Pancreas (tissue), 10 donors: ENCODE results near the gene LARP4B. TPM values are rescaled to one million over a fixed set of nuclear protein-coding genes. Genes with fewer than 3 reads are reported as not detected.

Source experiments
- ATAC-seq, 4 donors: fragments of 200-7000 bp; cut with Tn5 transposase; one replicate each; pipeline versions ENCODE4 v1.8.0 to v1.9.1; 2020; ENCODE audit warnings: mild to moderate bottlenecking in 4 of 4, moderate library complexity in 4 of 4
- DNase-seq, 6 donors: peaks; one replicate each; pipeline ENCODE4 v3.0.0-alpha.2; 2020
- FAIRE-seq: peaks from 2 replicates; lab custom pipeline; 2012; peaks lifted over from hg19 to GRCh38; lab: Jason Lieb, UNC
- H3K27ac ChIP-seq, 4 donors: fragments of 200-600 bp; sonication (generic); 1 replicate in 3 of 4; 2 replicates in 1 of 4; pipeline versions ENCODE4 v1.5.0 to v1.8.0; 2020
- H3K27me3 ChIP-seq, 4 donors: fragments of 200-600 bp; one replicate each; pipeline ENCODE4 v1.8.0; 2021
- H3K36me3 ChIP-seq, 3 donors: fragments of 200-600 bp; sonication (generic) in 1 of 3; one replicate each; pipeline versions ENCODE4 v1.5.0 to v1.8.0; 2020 to 2021
- H3K4me1 ChIP-seq, 3 donors: fragments of 200-600 bp; one replicate each; pipeline ENCODE4 v1.8.0; 2021
- H3K4me3 ChIP-seq, 4 donors: fragments of 200-600 bp; sonication (generic) in 2 of 4; one replicate each; pipeline versions ENCODE4 v1.5.0 to v1.8.0; 2020 to 2021
- H3K9me3 ChIP-seq, 4 donors: fragments of 200-600 bp; one replicate each; pipeline ENCODE4 v1.8.0; 2021
- WGBS, 2 donors: extraction: QIAGEN DNeasy Blood & Tissue Kit; methylation state at CpG; one replicate each; pipeline ENCODE4 v1.1.7; 2013; 5-methylcytosine and 5-hydroxymethylcytosine counted together
- intact Hi-C, 3 donors: fragments of 100-400 bp; cut with DNase I; formaldehyde crosslinking; loops; one replicate each; pipeline versions ENCODE4 v1.11.1 to v1.14.2; 2022
- polyA plus RNA-seq, 2 donors: library from polyadenylated mRNA; stranded (reverse); fragments of 200-250 nt; gene quantifications; one replicate each; pipeline ENCODE4 v1.2.3, GENCODE V29; 2013
- total RNA-seq, 6 donors: library from RNA; stranded (reverse); fragmentation: NEBNext Ultra II Directional in 4 of 6; extraction: Animal tissue kit (Norgen Biotek cat#: 25700) in 4 of 6; gene quantifications; one replicate each; pipeline versions ENCODE4 v1.2.1 to v1.2.4, GENCODE V29; 2021 to 2023
- TF ChIP-seq, protein P1 (sequence below), 4 donors: fragments of 200-600 bp; sonication (generic) in 3 of 4; IDR thresholded peaks; one replicate each; pipeline versions ENCODE4 v1.5.0 to v1.8.0; 2021; ENCODE audit warnings: antibody characterized with exemption in 4 of 4
- donor health status: healthy with polysubstance abuse.
- donor health status: DM: no; HTN: no; CAD: no; lungs with moderate emphysema.
- donor health status: DM: no; HTN: no; CAD: no.
- donor health status: control.
- donor health status: control.
- donor health status: Bipolar disorder and iron deficiency.
- donor health status: DM: yes; HTN: yes; CAD: no.
- donor health status: DM: no; HTN: no; CAD: no.
- donor health status: DM: no; HTN: no; CAD: no.
- donor health status: DM: yes; HTN: yes; CAD: no.

LARP4B gene
- total and polyA plus RNA-seq, 8 donors = 10.1 to 53.3 (median 32.2) TPM

DNA sequence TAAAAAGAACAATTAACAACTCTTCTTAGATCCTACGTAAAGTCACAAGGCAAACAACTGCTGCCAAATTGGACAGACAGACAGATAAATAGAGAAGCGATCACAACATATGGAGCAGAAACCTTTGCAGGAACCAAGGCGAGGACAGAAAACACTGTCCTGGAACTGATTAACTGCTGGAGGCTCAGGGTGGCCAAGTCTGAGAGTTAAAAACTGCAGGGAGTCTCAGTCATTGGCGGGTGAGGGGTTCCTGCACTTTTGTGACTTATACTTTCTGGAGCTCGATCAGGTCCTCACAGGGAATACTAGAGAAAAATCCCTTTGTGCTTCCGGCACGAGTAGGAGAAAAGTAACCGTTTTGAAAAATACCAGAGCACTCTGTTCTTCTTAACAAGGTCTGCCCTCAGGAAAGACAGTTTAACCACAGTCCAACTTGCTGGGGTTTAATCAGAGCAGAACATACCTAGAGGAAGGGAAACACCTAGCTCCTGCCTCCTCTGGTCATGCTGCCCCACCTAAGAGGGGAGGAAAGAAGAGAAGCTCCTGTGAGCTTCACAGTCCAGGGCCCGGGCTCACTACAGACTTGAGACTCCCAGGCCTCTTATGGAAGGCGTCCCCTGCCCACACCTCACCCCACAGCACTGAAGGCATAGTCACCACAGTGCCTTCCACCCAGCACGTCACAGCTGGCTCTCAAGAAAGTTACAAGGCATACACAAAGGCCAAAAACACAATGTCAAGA, 74.9 kb downstream of the LARP4B start:
- FAIRE-seq (no peak), DNase-seq (no peak), ATAC-seq (peak in 1 of 4 donors; percentile 44)
- Histone ChIP-seq H3K27me3 (no peaks in the 10 kb centered on the region), H3K4me3 (no peak overlapping the region), H3K9me3 (no peaks in the 10 kb centered on the region), H3K36me3 (no peaks in the 10 kb centered on the region), H3K4me1 (no peaks in the 10 kb centered on the region), H3K27ac (no peak overlapping the region)
- intact Hi-C loops = no loop called here
- WGBS, 2 donors = 62 to 69% methylated on average over 11 of the region's 11 CpGs
- TF ChIP-seq, protein P1, sequence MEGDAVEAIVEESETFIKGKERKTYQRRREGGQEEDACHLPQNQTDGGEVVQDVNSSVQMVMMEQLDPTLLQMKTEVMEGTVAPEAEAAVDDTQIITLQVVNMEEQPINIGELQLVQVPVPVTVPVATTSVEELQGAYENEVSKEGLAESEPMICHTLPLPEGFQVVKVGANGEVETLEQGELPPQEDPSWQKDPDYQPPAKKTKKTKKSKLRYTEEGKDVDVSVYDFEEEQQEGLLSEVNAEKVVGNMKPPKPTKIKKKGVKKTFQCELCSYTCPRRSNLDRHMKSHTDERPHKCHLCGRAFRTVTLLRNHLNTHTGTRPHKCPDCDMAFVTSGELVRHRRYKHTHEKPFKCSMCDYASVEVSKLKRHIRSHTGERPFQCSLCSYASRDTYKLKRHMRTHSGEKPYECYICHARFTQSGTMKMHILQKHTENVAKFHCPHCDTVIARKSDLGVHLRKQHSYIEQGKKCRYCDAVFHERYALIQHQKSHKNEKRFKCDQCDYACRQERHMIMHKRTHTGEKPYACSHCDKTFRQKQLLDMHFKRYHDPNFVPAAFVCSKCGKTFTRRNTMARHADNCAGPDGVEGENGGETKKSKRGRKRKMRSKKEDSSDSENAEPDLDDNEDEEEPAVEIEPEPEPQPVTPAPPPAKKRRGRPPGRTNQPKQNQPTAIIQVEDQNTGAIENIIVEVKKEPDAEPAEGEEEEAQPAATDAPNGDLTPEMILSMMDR (IDR thresholded peaks at IDR 0.05) = no peak

DNA sequence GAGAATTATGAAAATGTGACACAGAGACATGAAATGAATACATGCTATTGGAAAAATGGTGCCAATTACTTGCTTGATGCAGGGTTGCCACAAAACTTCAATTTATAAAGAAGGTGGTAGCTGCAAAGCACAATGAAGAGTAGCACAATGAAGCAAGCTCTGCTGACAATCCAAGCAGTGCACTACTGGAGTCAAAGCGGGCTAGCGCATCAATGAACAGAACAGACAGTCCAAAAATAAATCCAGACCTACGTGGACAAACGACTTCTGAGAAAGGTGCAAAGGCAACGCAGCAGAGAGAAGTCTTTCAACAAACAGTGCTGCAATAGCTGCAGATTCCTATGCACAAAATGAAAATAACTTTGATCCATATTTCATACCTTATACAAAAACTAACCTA, 75.8 kb downstream of the LARP4B start:
- TF ChIP-seq, protein P1 (IDR thresholded peaks at IDR 0.05) = no peak
- intact Hi-C loops = no loop called here
- Histone ChIP-seq H3K36me3 (no peaks in the 10 kb centered on the region), H3K4me1 (no peaks in the 10 kb centered on the region), H3K27ac (no peak overlapping the region), H3K9me3 (no peaks in the 10 kb centered on the region), H3K27me3 (no peaks in the 10 kb centered on the region), H3K4me3 (no peak overlapping the region)
- ATAC-seq (no peak), FAIRE-seq (no peak), DNase-seq (no peak)
- 90 to 94% methylated on average over 5 of the region's 5 CpGs for WGBS, 2 donors

DNA sequence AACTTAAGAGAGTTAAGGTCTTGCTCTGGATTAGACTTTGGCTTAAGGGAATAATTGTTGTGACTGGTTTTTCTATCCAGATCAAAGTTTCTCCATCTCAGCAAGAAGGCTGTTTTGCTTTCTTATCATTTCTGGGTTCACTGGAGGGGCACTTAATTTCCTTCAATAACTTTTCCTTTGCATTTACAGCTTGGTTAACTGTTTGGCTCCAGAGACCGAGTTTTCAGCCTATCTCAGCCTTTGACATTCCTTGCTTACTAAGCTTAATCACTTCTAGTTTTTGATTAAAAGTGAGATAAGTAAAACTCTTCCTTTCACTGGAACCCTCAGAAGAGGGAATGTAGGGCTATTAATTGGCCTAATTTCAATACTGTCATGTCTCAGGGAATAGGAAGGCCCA, 76.4 kb downstream of the LARP4B start:
- DNase-seq = no peak
- intact Hi-C loops = no loop called here
- TF ChIP-seq, protein P1 (IDR thresholded peaks at IDR 0.05) = no peak
- H3K27ac ChIP-seq = no peak overlapping the region
- 80 to 93% methylated on average over 1 of the region's 1 CpG for WGBS, 2 donors
- no peak for ATAC-seq
- no peak overlapping the region for H3K4me3 ChIP-seq
- no peak for FAIRE-seq
- no peaks in the 10 kb centered on the region for H3K9me3 ChIP-seq
- no peaks in the 10 kb centered on the region for H3K4me1 ChIP-seq
- H3K36me3 ChIP-seq = no peaks in the 10 kb centered on the region
- no peaks in the 10 kb centered on the region for H3K27me3 ChIP-seq

DNA sequence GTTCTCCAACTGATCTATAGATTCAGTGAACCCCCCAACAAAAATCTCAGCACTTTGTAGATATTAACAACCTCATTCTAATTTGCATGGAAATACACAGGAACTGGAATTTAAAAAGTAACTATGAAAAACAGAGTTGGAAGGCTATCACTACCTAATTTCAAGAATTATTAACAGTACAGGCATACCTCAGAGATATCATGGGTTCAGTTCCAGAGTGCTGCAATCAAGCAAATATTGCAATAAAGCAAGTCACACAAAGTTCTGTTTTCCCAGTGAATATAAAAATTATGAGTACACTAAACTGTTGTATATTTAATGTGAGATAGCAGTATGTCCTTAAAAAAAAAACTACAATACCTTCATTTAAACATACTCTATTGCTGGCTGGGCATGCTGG, 78.5 kb downstream of the LARP4B start:
- intact Hi-C loops = no loop called here
- Histone ChIP-seq H3K4me3 (no peak overlapping the region), H3K27me3 (no peaks in the 10 kb centered on the region), H3K27ac (no peak overlapping the region), H3K36me3 (no peaks in the 10 kb centered on the region), H3K9me3 (no peaks in the 10 kb centered on the region), H3K4me1 (peaks cover 0 to 4% (median 0%) of the 10 kb centered on the region in 3 donors)
- peak in 1 of 4 donors; percentile 29 for ATAC-seq
- FAIRE-seq = no peak
- TF ChIP-seq, protein P1 (IDR thresholded peaks at IDR 0.05) = no peak
- no peak for DNase-seq

DNA sequence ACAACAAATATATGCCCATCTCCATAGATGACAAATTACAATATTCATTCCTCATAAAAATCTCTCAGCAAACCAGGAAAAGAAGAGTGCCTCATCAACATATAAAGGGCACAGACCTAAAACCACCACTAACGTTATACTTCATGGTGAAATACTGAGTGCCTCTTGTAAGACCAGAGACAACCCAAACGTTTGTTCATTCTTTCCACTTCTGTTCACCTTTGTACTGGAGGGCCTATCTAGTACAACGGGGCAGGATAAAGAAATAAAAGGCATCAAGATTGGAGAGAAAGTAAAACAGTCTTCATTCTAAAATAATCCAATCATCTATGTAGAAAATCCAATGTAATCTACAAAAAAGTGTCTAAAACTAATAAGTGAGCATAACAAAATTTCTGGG, 79.1 kb downstream of the LARP4B start:
- no peak for FAIRE-seq
- DNase-seq = no peak
- Histone ChIP-seq H3K4me1 (peaks cover 0 to 4% (median 0%) of the 10 kb centered on the region in 3 donors), H3K4me3 (no peak overlapping the region), H3K27me3 (no peaks in the 10 kb centered on the region), H3K9me3 (no peaks in the 10 kb centered on the region), H3K27ac (no peak overlapping the region), H3K36me3 (no peaks in the 10 kb centered on the region)
- no peak for ATAC-seq
- intact Hi-C loops = no loop called here
- TF ChIP-seq, protein P1 (IDR thresholded peaks at IDR 0.05) = no peak
- WGBS, 2 donors = 40 to 53% methylated on average over 3 of the region's 3 CpGs
